Esophagus (tissue), 2 donors: ENCODE data around the gene CASZ1. TPM values are rescaled to one million over a fixed set of nuclear protein-coding genes. Genes with fewer than 3 reads are reported as not detected.

Experiments used
- H3K27ac ChIP-seq, 2 donors: one replicate each; pipeline ENCODE4 v1.5.1; 2013; ENCODE audit warnings: low read depth in 2 of 2, mild to moderate bottlenecking in 2 of 2, inconsistent platforms in 1 of 2, low read length in 1 of 2, moderate library complexity in 1 of 2
- H3K27me3 ChIP-seq, 2 donors: one replicate each; pipeline ENCODE4 v1.6.1; 2013; ENCODE audit warnings: low read length in 2 of 2, control low read depth in 1 of 2, mild to moderate bottlenecking in 1 of 2; ENCODE audit not compliant: insufficient read depth in 2 of 2, control insufficient read depth in 1 of 2
- H3K36me3 ChIP-seq, 2 donors: one replicate each; pipeline ENCODE4 v1.6.1; 2013; ENCODE audit warnings: low read length in 1 of 2; ENCODE audit not compliant: control insufficient read depth in 2 of 2, insufficient read depth in 2 of 2
- H3K4me1 ChIP-seq, 2 donors: one replicate each; pipeline ENCODE4 v1.6.1; 2013; ENCODE audit warnings: low read length in 1 of 2; ENCODE audit not compliant: control insufficient read depth in 2 of 2, insufficient read depth in 2 of 2
- H3K4me3 ChIP-seq, 2 donors: one replicate each; pipeline ENCODE4 v1.5.1; 2013; ENCODE audit warnings: low read length in 2 of 2, mild to moderate bottlenecking in 2 of 2, low read depth in 1 of 2, moderate library complexity in 1 of 2
- H3K9me3 ChIP-seq, 2 donors: one replicate each; pipeline ENCODE4 v1.6.1; 2013; ENCODE audit warnings: mild to moderate bottlenecking in 2 of 2, low read depth in 1 of 2, low read length in 1 of 2, moderate library complexity in 1 of 2; ENCODE audit not compliant: control insufficient read depth in 2 of 2, insufficient read depth in 1 of 2
- WGBS, 2 donors: extraction: QIAGEN DNeasy Blood & Tissue Kit; methylation state at CpG; one replicate each; pipeline ENCODE4 v1.1.7; 2013; 5-methylcytosine and 5-hydroxymethylcytosine counted together
- polyA plus RNA-seq, 2 donors: library from polyadenylated mRNA; stranded (reverse); fragments of 200-250 nt; gene quantifications; one replicate each; pipeline ENCODE4 v1.2.3, GENCODE V29; 2013
- donor health status: healthy with polysubstance abuse.
- donor health status: Bipolar disorder and iron deficiency.

CASZ1 gene
- polyA plus RNA-seq, 2 donors = 10.8 to 18.1 TPM

- H3K9me3 ChIP-seq = no peaks in the 10 kb centered on the region
- peaks cover 5 to 22% of the 10 kb centered on the region in 2 donors for H3K36me3 ChIP-seq
- WGBS, 2 donors = 85 to 86% methylated on average over 12 of the region's 12 CpGs
These were observed 172.7 kb downstream of the CASZ1 start for GRCh38 chr1:10623686-10624145.

GRCh38 chr1:10622910-10623685 lies 173.3 kb downstream of the CASZ1 start:
- WGBS, 2 donors = 86% methylated on average over 24 of the region's 24 CpGs
- no peaks in the 10 kb centered on the region for H3K4me1 ChIP-seq
- H3K27ac ChIP-seq = peak overlapping the region in 1 of 2 donors; percentile 29
- H3K4me3 ChIP-seq = no peak overlapping the region
- H3K9me3 ChIP-seq = no peaks in the 10 kb centered on the region
- no peaks in the 10 kb centered on the region for H3K27me3 ChIP-seq
- H3K36me3 ChIP-seq = peaks cover 5 to 24% of the 10 kb centered on the region in 2 donors

More at GRCh38 chr1:10623686-10624145, 172.7 kb downstream of the CASZ1 start:
- H3K27me3 ChIP-seq = no peaks in the 10 kb centered on the region
- H3K27ac ChIP-seq = no peak overlapping the region
- H3K4me3 ChIP-seq = no peak overlapping the region
- H3K4me1 ChIP-seq = no peaks in the 10 kb centered on the region

GRCh38 chr1:10621906-10622305 lies 174.5 kb downstream of the CASZ1 start:
- Histone ChIP-seq H3K4me3 (no peak overlapping the region), H3K36me3 (peaks cover 5 to 25% of the 10 kb centered on the region in 2 donors), H3K4me1 (no peaks in the 10 kb centered on the region), H3K27ac (peak overlapping the region in 1 of 2 donors; percentile 43), H3K27me3 (no peaks in the 10 kb centered on the region), H3K9me3 (no peaks in the 10 kb centered on the region)
- 74 to 87% methylated on average over 9 of the region's 9 CpGs for WGBS, 2 donors

GRCh38 chr1:10620776-10621175 lies 175.7 kb downstream of the CASZ1 start:
- WGBS, 2 donors = 89 to 94% methylated on average over 12 of the region's 12 CpGs
- H3K4me1 ChIP-seq = no peaks in the 10 kb centered on the region
- H3K27ac ChIP-seq = no peak overlapping the region
- H3K9me3 ChIP-seq = no peaks in the 10 kb centered on the region
- H3K4me3 ChIP-seq = no peak overlapping the region
- no peaks in the 10 kb centered on the region for H3K27me3 ChIP-seq
- peaks cover 5 to 24% of the 10 kb centered on the region in 2 donors for H3K36me3 ChIP-seq

- WGBS, 2 donors = 94 to 97% methylated on average over 23 of the region's 23 CpGs
- H3K4me1 ChIP-seq = no peaks in the 10 kb centered on the region
- no peaks in the 10 kb centered on the region for H3K27me3 ChIP-seq
- H3K36me3 ChIP-seq = peaks cover 0 to 8% of the 10 kb centered on the region in 2 donors
- no peaks in the 10 kb centered on the region for H3K9me3 ChIP-seq
- no peak overlapping the region for H3K27ac ChIP-seq
- no peak overlapping the region for H3K4me3 ChIP-seq
These were observed 178.2 kb downstream of the CASZ1 start for GRCh38 chr1:10617931-10618885.

- no peaks in the 10 kb centered on the region for H3K9me3 ChIP-seq
- peaks cover 2% of the 10 kb centered on the region in 2 donors for H3K4me1 ChIP-seq
- no peak overlapping the region for H3K27ac ChIP-seq
- peaks cover 4 to 8% of the 10 kb centered on the region in 2 donors for H3K36me3 ChIP-seq
- no peak overlapping the region for H3K4me3 ChIP-seq
- WGBS, 2 donors = 92 to 96% methylated on average over 5 of the region's 5 CpGs
- H3K27me3 ChIP-seq = no peaks in the 10 kb centered on the region
These were observed 179.1 kb downstream of the CASZ1 start for GRCh38 chr1:10617318-10617717.

- no peak overlapping the region for H3K4me3 ChIP-seq
- H3K4me1 ChIP-seq = peaks cover 2% of the 10 kb centered on the region in 2 donors
- H3K9me3 ChIP-seq = no peaks in the 10 kb centered on the region
- H3K27me3 ChIP-seq = no peaks in the 10 kb centered on the region
- no peak overlapping the region for H3K27ac ChIP-seq
- peaks cover 4 to 8% of the 10 kb centered on the region in 2 donors for H3K36me3 ChIP-seq
- 96% methylated on average over 15 of the region's 15 CpGs for WGBS, 2 donors
These were observed 179.8 kb downstream of the CASZ1 start for GRCh38 chr1:10616696-10617095.

- Histone ChIP-seq H3K4me3 (no peak overlapping the region), H3K9me3 (no peaks in the 10 kb centered on the region), H3K36me3 (peaks cover 4 to 8% of the 10 kb centered on the region in 2 donors), H3K4me1 (peaks cover 2% of the 10 kb centered on the region in 2 donors), H3K27ac (no peak overlapping the region), H3K27me3 (no peaks in the 10 kb centered on the region)
- WGBS, 2 donors = 92 to 93% methylated on average over 27 of the region's 27 CpGs
These were observed 180.3 kb downstream of the CASZ1 start for GRCh38 chr1:10615932-10616671.

- H3K4me3 ChIP-seq = no peak overlapping the region
- H3K9me3 ChIP-seq = no peaks in the 10 kb centered on the region
- peaks cover 4 to 7% of the 10 kb centered on the region in 2 donors for H3K36me3 ChIP-seq
- H3K4me1 ChIP-seq = peaks cover 2% of the 10 kb centered on the region in 2 donors
- WGBS, 2 donors = 87 to 92% methylated on average over 13 of the region's 13 CpGs
- no peak overlapping the region for H3K27ac ChIP-seq
- H3K27me3 ChIP-seq = no peaks in the 10 kb centered on the region
These were observed 181.1 kb downstream of the CASZ1 start for GRCh38 chr1:10615332-10615731.
